Hematopoietic multipotent progenitor cell treated with erythropoietin and hydrocortisone succinate and interleukin-3 and kit ligand, for 6 days (in vitro differentiated cells): ENCODE data around the gene ECI1.

ENCODE experiments used
- DNase-seq: peaks from one replicate; pipeline ENCODE4 v3.0.0-alpha.2; 2015

Gene ECI1

GRCh38 chr16:2251296-2252111 is at the start of gene ECI1:
TSS of gene ECI1 (minus strand) at chr16:2251587. CDS start at chr16:2251566, 21 bp downstream.
- peak; percentile 97 for DNase-seq

GRCh38 chr16:2299915-2300192 is 48.5 kb upstream of the ECI1 start:
- no peak for DNase-seq

GRCh38 chr16:2299121-2299914 is 47.9 kb upstream of the ECI1 start:
- no peak for DNase-seq

DNA sequence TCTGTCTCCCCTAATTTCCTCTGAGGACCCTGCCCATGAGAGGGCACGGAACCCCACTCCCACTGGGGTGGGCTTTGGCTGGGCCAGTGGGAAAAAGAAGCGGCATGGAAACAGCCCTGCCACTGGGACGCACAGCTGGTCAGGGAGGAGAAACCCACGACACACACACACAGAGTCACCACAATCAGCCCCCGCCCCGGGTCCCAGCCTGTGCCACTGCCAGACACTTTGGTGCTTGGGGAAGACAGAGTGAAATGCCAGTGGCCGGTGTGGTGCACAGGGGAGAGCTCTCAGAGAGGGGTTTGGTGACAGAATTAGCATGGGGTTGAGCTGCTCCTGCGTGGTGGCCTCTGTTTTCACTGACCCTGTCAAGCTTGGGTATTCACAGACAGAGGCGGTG is 47.2 kb upstream of the ECI1 start:
- no peak for DNase-seq

DNA sequence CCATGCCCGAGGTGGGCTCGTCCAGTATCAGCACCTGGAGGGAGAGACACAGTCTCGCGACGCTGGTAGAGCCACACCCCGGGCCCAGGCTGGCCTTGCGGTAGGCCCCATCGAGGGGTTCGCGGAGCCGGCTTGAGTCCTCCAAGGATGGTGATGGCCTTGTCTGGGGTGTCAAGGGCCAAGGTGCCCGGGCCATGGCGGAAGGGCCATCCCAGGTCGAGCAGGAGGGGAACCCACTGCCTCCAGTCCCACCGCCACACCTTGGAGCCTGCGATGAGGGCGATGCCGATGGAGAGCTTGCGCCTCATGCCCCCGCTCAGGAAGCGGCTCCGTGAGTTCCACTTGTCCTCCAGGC is 46.1 kb upstream of the ECI1 start:
- DNase-seq, result no peak

DNA sequence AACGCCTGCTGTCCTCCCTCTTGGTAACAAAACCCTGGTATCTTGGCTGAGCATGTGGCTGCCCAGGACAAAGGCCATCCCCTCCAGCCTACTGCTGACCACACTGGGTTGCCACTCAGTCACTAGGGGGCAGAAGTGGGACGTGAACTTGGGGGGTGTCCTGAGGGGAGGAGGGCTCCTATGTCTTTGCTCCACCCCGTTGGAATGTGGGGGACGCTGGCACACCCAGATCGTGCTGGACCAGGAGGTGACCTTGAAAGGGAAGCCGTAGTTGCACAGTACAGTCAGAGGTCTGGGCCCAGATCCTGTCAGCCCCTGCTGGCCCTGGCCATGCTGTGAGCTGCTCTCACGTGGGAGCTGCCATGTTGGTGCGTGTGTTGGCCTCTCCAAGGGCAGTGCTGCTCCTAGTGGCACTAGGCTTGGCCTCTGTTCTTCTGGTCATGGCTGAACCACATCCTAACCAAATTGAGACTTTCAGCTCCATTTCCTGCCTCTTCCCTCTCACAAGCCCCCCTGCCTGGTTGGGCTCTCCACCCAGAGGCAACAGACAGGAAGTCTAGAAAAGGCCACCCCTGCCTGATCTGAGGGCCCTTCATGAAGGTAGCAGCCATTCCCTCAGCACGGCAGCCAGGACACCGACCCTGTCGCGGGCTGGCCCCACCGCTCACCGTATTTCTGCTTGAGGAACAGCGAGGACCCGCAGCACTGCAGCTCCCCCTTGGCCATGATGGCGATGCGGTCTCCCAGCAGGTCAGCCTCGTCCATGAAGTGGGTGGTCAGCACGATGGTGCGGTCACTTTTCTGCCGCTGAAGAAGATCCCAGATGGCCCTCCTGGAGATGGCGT is 45.5 kb upstream of the ECI1 start:
- peak; percentile 48 for DNase-seq

GRCh38 chr16:2295056-2295798 is 43.8 kb upstream of the ECI1 start:
- DNase-seq, result no peak

DNA sequence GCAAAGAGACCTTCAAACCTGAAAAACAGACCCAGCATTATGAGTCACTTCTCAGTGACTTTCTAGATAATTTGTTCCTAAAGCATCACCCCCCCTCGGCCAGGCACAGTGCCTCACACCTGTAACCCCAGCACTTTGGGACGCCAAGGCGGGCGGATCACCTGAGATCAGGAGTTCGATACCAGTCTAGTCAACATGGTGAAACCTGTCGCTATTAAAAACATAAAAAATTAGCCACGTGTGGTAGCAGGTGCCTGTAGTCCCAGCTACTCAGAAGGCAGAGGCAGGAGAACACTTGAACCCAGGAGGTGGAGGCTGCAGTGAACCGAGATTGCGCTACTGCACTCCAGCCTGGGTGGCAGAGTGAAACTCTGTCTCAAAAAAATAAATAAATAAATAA is 40.8 kb upstream of the ECI1 start:
- DNase-seq, result no peak

- DNase-seq, result no peak
Measured at GRCh38 chr16:2289282-2289681, 37.9 kb upstream of the ECI1 start.

GRCh38 chr16:2288726-2289125 is 37.3 kb upstream of the ECI1 start:
- peak; percentile 24 for DNase-seq

GRCh38 chr16:2287916-2288547 is 36.6 kb upstream of the ECI1 start:
- DNase-seq, result no peak

DNA sequence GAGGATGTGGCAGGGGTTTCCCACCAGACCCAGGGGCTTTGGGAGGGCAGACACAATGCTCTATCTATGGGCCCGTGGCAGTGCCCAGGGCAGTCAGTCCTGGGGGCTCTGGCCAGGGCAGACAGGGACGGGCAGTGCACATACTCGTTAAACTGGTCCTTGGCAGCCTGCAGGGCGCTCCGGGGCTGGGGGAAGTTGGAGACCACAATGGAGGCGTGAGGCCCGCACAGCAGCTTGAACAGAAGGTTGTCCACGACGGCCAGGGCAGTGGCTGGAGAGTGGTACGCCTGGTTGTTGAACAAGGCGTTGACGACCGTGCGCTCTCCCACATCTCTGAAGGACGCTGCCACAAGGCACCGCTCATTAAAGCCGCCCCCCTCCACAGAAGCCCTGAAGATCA is 35.2 kb upstream of the ECI1 start:
- DNase-seq, result no peak

- no peak for DNase-seq
Measured at GRCh38 chr16:2285731-2286191, 34.4 kb upstream of the ECI1 start.

- no peak for DNase-seq
Measured at GRCh38 chr16:2284797-2285576, 33.6 kb upstream of the ECI1 start.

GRCh38 chr16:2284001-2284770 is 32.8 kb upstream of the ECI1 start:
- DNase-seq, result no peak

- DNase-seq, result no peak
Measured at GRCh38 chr16:2282866-2283555, 31.6 kb upstream of the ECI1 start.

- DNase-seq, result no peak
Measured at GRCh38 chr16:2282262-2282661, 30.9 kb upstream of the ECI1 start.

DNA sequence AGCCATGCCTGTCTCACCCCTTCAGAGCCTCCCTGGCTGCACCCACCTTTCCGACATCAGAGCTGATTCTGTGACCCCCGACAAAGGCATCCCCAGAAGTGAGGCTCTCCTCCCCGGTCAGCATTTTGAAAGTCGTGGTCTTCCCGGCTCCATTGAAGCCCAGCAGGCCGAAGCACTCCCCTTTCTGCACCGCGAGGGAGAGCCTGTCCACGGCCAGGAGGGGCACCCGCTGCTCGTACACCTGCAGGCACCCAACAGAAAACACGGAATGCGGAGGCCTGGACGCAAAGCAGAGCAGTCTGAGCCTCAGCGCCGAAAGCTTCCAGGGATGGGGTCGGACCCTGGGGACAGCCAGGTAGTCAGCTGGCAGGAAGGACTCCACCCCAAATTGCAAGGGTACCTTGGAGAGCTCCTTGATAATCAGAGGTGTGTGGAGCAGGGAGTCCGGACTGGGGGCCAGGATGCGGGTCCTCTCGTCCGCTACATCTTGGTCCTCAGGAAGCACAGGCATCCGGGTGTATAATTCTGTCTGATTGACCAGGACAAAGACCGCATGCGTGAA is 29.7 kb upstream of the ECI1 start:
- no peak for DNase-seq

- DNase-seq, result no peak
Measured at GRCh38 chr16:2280461-2280860, 29.1 kb upstream of the ECI1 start.
